ENCODE data around the gene PROSER1.

- TF ChIP-seq CTCF (conservative IDR thresholded peaks at IDR 0.05), result no peak
- TF ChIP-seq EZH2 (IDR thresholded peaks at IDR 0.05; ENCODE audit: low read depth), result no peak
Observed at GRCh38 chr13:39039041-39039440, 1.2 kb upstream of the PROSER1 start.

All from PC-9 (cell line).